Iris pigment epithelial cell (primary cell): ENCODE measurements around the gene YWHAH.

Experiments used
- DNase-seq: peaks from one replicate; pipeline ENCODE4 v3.0.0-alpha.2; 2011; ENCODE audit warnings: low read depth

YWHAH gene

GRCh38 chr22:31923747-31924146 is 20.6 kb upstream of the YWHAH start:
- no peak for DNase-seq

DNA sequence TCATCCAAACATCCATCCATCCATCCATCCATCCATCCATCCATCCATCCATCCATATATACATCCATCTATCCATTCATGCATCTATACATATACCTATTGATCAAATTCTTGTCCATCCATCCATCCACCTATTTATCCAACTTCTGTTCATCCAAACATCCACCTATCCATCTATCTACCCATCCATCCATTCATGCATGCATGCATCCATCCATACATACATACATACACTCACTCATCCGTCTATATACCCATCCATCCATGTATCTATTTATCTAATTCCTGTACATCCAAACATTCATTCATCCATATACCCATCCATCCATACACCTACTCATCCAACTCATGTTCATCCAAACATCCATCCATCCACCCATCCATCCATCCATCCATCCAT is 19.3 kb upstream of the YWHAH start:
- DNase-seq: no peak

GRCh38 chr22:31926024-31926423 is 18.3 kb upstream of the YWHAH start:
- no peak for DNase-seq

DNA sequence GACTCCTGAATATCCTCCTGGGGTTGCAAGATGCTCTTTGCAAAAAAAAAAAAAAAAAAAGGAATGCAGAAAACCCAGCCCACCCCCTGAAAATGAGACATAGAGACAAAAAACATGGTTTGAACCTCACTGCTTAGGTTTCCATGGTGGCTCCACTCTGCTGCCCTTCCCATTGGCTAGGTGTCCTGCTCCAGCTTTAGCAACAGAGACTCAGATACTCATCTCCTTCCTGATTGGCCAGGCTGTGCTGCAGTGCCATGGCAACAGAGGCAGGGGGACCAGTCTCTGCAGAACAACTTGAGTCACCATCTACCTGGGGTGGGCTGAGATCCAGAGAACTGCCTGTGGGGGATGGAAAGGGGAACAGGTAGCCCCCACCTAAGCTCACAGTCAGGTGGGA is 17.4 kb upstream of the YWHAH start:
- peak; percentile 40 for DNase-seq

DNA sequence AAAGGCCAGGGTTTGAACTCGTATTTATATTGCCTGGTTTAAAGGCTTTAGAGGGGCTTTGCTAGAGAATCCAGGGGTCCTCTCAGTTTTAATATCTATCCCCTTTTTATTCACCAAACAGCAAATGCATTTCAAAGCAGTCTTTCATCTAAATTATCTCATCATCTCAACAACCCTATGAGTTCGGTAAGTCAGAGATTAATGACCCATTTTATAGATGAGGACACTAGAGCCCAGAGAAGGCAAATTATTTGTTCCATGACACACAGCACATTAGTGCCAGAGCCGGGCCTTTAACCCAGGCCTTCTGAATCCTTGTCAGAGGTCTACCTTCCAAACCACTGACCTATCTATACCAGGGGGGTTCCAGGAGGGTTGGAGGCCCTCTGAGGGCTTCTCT is 16.8 kb upstream of the YWHAH start:
- no peak for DNase-seq

GRCh38 chr22:31929167-31929930 is 15.0 kb upstream of the YWHAH start:
- no peak for DNase-seq

- no peak for DNase-seq
Measured at GRCh38 chr22:31932863-31933262, 11.5 kb upstream of the YWHAH start.

GRCh38 chr22:31933406-31933805 is 10.9 kb upstream of the YWHAH start:
- no peak for DNase-seq

GRCh38 chr22:31933816-31934482 is 10.4 kb upstream of the YWHAH start:
- DNase-seq: no peak

DNA sequence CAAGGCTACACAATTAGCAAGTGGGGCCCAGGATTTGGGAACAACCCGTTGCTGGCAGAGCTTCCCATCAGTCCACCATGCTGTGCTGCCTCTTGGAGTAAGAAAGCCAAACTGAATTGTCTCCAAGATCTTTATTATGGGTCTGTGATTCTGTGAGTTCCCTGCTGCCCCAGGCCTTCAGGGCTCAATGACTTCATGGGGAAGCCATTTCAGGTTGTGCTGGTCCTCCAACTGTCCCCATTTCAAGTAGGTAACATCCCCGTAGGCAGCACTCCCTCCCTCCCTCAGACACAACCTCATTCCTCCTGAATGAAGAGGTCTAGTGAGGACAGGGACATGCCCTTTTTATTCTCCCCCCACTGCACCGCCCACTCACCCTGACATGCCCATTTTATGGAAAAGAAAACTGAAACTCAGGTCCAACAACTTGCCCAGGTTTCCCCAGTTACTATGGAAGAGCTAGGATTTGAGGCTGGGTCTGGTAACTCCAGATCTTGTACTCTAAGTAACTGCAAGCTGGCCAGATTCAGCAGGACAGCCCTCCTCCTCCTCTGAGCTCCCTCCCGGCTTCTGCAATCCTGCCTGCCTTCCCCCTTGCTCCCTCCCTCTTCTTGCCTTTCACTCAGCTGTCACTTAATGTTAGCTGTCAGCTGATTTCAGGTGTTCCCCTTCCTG is 8.2 kb upstream of the YWHAH start:
- no peak for DNase-seq

DNA sequence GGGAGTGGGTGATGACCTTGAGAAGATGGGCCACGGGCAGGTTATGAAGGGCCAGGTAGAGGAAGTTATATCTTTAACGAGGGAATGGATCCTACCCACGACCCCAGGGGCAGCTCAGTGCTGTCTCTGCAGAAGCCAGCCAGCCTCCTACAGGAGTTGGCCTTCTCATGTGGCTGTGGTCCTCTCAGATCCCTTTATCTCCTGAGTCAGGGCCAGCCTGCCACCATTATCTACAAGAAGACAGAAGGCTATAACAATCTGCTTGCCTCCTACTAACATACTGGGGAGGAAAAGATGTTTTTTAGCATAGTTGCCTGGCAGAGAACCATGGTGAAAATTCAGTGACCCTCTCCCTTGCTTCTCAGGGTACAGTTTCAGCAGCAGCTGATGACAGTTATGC is 7.0 kb upstream of the YWHAH start:
- no peak for DNase-seq

DNA sequence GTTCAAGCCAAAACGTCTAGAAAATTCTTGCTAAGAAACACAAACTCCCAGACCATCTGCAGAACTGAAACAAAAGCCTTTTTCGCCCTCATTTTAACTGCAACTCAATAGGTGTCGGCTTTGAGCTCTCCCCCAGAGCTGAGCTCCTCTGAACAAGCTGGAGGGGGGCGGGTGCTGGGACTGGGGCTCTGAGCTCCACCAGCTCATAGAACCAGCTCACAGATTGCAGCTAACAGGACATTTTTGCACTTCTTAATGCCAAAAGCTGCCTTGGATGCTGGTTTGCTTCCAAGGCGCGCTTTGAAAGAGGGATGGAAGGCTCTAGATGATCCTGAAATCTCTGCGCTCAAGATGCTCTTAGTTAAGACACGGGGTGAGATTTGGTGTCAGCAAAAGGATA is 6.0 kb upstream of the YWHAH start:
- no peak for DNase-seq

DNA sequence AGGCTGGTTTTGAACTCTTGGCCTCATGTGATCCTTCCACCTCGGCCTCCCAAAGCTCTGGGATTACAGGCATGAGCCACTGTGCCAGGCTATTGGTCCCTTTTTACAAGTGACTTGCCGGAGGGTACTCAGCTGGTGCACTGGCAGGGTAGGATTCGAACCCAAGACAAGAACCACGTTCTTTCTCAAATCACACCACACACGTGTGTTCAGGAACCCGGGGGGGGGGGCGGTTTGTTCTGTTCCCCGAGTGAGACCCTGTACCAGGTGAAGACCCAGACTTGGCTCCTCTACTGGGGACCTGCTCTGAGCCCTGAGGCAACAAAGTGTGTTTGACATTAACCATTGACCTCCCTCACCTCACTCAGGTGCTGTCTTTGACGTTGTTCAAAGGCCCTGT is 3.8 kb upstream of the YWHAH start:
- DNase-seq: no peak

DNA sequence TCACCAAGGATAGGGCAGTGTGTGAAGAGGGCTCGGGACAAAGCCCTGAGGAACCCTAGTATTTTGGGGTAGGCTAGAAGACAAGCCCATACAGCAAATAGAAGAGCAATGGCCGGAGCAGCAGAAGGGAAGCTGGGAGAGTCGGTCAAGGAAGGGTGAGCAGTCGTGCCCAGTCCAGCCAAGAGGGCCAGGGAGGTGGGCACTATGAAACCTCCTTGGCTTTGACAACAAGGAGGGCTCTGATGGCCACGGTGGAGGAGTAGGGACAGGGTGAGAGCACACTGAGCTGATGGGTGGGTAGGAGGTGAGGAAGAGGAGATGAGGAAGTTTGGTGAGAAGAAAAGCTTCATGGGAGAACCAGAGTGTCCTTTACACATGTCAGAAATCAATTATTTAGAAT is 2.2 kb upstream of the YWHAH start:
- no peak for DNase-seq

DNA sequence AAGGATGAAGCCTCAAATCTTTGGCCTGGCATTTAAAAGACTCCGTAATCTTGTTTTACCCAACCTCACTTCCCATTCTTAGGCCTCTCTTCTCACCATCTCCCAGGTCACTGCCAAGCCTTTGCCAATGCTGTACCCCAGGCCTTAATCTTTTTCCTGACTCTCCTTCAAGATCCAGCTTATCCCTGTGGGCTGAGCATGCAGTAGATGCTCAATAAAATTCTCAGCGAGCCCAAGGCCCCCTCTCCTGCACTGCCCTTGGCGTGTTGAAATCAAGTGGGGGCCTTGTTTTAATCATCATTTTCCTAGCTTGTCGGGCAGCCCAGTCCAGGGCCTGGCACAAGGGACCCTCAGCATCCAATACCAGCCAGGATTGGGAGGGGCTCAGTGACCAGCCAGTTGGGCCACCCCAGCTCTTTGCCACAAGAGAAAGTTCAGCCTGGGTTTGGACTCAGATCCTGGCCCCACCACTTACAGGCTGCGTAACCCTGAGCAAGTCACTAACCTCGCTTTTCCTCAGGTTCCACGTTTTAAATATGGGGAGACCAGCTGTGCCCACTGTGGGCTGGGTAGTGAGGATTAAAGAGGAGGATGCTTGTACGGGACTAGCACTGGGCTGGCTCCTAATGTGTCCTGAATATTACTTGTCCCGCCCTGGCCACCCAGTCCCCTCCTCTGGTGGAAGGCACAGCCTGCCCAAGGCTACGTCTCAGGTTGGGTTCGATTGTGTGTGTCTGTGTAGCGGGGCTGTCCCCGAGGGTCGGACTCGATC is 943 bp upstream of the YWHAH start:
- no peak for DNase-seq

DNA sequence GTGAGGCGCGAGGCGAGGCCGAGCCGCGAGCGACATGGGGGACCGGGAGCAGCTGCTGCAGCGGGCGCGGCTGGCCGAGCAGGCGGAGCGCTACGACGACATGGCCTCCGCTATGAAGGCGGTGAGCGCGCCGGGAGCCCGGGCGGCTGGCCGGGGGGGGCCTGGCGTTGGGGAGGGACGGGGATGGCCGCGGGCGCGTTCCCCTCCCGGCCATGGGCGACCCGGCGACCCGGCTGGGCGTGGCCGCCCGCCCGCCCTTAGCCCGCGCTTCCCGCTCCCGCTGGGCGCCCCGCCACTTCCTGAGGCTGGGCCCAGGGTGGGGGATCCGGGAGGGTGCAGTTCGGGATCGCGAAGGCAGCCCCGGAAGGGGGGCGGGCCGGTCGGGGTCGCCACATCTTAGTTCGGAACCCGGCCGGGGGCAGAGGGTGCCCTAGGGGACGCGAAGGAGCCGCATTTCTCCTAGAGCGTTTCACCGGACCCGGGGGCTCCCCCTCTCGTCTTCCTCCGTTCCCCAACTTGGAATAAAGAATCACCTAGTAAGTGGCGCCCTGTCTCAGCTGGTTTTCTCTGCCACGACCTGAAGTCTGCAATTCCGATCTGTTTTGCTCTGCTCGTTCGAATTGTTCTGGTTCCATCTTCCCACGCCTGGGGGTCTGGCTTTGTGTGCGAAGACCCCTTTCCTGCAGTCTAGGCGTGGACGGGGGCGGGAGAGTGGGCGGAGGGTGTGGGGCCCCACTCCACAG is 536 bp downstream of the YWHAH start:
- no peak for DNase-seq

DNA sequence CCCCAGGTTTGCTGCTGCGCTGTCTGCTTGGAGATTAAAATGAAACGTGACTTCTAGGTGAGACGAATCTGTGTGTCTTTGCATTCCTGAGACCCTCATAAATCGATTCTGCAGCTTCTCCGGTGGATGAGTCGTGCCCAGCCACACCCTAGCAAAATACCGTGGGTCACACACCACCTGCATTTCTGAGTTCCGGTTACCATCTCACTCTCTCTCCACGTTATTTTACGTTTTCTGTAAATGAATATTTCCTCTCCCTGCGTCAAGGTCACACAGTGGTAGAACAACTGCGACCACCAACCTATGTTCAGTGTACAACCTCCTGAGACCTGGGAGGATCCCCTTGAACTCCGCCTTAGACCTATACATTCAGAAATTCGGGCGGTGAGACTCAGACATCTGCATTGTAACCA is 1.1 kb downstream of the YWHAH start:
- DNase-seq: no peak

DNA sequence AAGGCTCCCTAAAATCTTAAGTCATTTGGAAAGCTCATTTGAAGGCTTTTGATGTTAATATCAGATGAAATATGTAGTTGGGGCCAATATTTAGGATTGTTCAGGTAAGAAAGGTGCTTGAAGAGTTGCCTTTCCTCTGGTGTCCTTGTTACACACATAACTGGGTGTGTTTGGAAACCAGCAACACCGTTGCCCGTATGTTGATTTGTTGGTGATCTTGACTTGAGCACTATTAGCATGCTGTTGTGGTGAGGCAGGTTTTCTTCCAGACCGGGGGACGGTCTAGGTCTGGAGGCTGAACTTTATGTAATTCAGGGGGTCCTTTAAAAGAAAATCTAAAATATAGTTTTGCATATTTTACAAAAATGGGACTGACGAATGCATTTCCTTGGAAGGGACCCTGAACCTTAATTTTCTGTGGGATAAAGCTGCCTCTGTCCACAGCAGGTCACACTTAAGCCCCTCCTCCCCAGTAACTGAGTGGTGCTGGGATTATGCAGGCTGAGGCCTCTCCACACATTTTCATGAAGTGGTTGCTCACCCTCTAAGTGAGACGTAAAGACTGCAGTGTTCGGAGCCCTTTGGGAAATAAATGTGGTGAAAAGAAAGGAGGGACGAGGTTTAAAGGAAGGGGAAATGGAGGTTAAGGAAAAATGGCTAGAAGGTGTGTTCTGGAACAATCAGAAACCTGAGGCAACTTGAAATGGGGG is 1.8 kb downstream of the YWHAH start:
- DNase-seq: peak; percentile 60

- peak; percentile 40 for DNase-seq
Measured at GRCh38 chr22:31947296-31947695, 3.0 kb downstream of the YWHAH start.

DNA sequence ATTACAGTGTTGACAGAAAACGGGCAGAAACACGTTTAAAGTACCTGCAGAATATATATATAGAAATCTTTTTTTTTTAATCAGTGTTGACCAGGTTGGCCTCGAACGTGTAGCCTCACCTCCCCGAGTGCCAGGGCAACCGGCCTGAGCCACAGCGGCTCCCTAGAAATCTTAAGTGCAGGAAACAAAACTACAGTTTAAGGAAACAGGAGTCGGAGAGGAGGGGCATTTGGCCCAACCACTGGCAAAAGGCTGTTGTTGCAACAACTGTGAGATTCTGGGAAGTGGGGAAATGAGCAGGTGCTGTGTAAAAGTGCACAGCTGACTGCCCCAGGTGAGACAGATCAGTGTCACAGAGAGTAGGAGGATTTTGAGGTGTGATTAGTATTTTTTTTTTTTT is 3.7 kb downstream of the YWHAH start:
- DNase-seq: no peak

DNA sequence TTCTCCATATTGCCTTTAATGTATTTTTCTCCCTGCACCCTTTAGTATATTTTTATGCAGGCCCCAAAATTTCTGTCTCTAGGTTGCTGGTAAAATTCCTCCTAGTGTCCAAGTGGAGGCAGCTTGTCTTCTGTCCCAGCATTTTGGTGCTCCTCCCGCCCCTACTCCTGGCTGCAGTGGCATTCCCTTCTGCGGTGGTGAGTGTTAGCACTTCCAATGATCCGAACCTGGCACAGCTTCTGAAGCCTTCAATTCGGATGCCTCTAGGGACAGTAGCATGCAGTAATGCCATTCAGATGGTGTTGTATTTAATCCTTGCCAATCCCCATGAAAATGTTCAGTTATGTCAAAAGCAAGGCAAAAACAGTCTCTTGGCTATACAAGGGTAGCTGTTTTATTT is 5.9 kb downstream of the YWHAH start:
- DNase-seq: no peak
